HFF-Myc (cell line): ENCODE data around the gene TAF4.

ENCODE experiments used
- DNase-seq: peaks from one replicate; pipeline ENCODE4 v3.0.0-alpha.2; 2011; ENCODE audit warnings: low read depth; ENCODE audit errors: extremely low read depth
- H3K4me3 ChIP-seq: replicated peaks from 2 replicates; pipeline ENCODE4 v1.5.1; 2011; ENCODE audit warnings: low read depth, mild to moderate bottlenecking, control low read depth, low read length
- TF ChIP-seq, protein P1 (sequence below): IDR thresholded peaks from 2 replicates; pipeline ENCODE4 v1.5.1; 2012; ENCODE audit warnings: mild to moderate bottlenecking, low read depth, low read length, control low read depth; ENCODE audit errors: missing control alignments

Gene TAF4

DNA sequence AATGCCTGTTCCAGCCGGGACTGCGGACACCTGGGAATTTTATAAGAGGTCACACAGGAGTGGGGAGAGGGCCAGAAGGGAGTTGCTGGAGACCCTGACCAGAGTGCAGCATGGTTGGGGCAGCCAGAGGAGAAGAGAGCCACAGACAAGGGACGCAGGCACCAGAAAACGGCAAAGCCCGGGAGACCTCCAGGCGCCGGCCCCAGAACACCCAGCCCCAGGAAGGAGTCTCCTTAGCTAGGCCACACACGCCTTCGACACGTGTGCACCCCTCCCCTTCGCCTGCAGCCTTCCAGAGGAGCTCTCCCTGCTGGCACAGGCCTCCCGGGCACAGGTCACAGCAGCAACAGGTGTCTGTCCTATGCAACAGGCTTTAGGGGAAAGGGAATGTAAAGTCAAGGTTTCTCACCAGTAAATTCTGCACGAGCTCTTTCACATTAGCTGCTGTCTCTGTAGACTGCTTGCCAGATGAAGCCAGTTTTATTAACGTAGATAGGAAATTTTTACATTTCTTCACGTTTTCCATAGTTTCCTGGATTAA lies 57.0 kb downstream of the TAF4 start:
- TF ChIP-seq, protein P1, sequence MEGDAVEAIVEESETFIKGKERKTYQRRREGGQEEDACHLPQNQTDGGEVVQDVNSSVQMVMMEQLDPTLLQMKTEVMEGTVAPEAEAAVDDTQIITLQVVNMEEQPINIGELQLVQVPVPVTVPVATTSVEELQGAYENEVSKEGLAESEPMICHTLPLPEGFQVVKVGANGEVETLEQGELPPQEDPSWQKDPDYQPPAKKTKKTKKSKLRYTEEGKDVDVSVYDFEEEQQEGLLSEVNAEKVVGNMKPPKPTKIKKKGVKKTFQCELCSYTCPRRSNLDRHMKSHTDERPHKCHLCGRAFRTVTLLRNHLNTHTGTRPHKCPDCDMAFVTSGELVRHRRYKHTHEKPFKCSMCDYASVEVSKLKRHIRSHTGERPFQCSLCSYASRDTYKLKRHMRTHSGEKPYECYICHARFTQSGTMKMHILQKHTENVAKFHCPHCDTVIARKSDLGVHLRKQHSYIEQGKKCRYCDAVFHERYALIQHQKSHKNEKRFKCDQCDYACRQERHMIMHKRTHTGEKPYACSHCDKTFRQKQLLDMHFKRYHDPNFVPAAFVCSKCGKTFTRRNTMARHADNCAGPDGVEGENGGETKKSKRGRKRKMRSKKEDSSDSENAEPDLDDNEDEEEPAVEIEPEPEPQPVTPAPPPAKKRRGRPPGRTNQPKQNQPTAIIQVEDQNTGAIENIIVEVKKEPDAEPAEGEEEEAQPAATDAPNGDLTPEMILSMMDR, result no peak
- no peak for DNase-seq
- no peak overlapping the region for H3K4me3 ChIP-seq

DNA sequence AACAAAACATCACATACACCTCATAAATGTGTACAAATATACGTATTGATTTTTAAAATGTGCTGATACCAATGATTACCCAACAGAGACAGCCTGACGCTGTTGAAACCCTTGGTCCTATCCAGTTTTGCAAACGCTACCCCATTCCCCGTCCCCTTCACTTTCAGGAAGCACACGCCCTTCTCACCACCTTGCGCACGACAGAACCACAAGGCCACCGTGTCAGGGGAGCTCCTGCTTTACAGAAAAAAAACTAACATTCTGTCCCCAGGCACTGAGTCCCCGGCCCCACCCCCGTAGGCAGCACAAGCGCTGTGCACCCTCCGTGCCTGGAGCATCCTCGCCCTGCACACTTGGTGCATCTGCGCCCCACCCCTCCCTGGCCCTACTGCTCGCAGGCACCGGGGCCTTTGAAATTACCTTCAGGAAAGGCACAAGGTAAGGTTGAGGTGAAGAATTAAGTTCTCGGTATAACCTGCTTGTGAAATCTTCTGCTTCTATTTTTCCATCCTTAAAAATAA lies 58.5 kb downstream of the TAF4 start:
- TF ChIP-seq, protein P1, result no peak
- no peak for DNase-seq
- no peak overlapping the region for H3K4me3 ChIP-seq

DNA sequence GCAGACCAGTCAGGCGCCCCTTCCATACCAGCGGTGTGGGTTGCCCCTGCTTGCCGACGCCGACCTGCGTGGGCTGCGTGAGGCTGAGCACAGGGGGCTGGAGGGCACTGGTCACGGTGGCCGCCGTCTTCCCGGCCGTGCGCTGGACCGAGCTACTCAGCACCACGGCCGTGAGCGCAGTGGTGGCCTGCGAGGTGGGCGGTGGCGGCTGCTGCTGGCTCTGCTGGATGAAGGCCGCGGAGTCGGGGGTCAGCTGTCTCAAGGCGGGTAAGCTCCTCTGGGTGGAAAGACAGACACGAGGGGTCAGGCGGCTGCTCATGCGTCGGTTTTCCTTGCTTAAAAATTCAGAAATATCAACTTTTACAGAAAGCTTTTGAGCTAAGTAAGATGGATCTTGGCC lies 59.2 kb downstream of the TAF4 start:
- TF ChIP-seq, protein P1, result no peak
- H3K4me3 ChIP-seq, result no peak overlapping the region
- DNase-seq, result no peak

DNA sequence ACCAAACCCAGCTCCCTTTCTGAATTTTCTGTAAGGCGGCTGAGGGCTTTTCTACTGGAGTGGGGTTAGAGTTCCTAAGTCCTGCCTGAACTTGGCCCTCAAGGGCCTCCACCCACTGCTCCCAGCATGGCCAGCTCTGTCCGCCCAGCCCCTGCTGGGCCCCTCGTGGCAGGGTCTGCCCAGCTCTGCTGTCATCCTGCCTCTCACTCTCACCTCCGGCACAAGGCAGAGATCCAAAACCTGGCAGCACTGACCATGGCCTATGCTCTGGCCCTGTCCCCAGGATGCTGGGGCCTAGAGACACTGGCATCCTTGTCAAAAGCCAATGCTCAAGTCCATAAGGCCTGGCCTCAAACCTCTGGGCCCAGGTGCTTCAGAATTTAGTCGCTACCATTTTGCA lies 61.1 kb downstream of the TAF4 start:
- DNase-seq, result no peak
- no peak overlapping the region for H3K4me3 ChIP-seq
- TF ChIP-seq, protein P1, result no peak

DNA sequence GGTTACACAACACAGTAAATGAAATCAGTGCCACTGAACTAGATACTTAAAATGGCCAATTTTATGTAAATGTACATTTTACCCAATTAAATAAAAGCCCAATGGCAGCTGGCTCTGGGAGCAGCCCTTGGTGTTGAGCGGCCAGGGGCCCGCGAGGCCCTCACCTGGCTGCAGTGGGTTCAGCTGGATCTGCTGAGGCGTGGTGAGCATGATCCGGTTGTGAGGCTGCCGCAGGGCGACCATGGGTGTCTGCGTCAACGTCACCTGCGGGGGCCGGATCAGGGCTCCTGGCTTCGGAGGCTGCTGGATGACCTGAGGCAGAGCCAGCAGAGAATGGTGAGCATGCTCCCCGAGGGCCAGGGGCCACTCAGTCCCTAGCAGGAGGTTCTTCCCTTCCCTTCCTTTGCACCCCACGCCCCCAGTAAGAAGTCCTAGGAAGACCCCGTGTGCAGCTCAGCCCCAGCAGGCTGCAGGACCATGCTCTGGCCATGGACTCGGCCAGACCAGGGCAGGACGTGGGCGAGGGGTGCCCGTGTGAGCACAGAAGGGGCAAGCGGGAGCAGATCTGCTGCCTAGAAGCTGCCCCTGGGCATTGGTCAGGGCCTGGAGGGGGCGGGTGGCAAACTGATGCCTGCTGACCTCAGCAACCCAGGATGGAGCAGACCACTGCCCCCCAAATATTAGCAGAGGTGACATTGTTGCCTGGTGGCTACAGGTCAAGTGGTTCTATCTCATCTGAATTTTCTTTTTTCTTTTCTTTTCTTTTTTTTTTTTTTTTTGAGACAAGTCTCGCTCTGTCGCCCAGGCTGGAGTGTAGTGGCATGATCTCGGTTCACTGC lies 61.9 kb downstream of the TAF4 start:
- TF ChIP-seq, protein P1, result no peak
- DNase-seq, result no peak
- H3K4me3 ChIP-seq, result no peak overlapping the region

DNA sequence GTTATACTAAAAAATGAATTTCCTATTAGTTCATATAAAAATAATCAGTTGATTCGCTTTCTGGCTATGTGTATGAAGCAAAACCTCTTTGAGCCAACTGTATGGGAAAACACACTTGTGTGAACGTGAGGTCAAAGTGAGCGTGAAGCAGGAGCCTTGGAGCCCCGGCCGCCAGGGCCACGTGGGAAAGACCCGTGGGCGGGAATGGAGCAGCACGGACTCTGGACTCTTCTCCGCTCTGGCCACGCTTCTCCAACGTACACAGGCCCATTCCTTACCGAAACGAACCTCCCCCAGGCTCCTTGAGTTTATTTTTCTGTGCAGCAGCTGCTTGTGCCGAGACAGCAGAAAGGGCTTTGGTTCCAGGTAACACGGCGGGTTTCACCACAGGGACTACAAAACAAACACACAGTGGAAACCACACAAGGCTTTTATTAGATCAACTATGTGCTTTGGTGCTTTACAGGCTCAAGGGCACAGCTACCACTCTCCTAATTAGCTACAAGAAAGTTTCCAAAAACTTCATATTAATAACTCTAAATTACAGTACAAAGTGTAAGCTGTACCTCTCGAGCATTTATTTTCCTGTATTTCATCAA lies 62.7 kb downstream of the TAF4 start:
- H3K4me3 ChIP-seq, result no peak overlapping the region
- TF ChIP-seq, protein P1, result no peak
- no peak for DNase-seq
